Right lobe of liver (tissue), 4 donors: ENCODE results near the gene PLEKHB2.

Experiments
- CTCF ChIP-seq, 4 donors: fragments of 200-600 bp in 3 of 4; fragments of 450-650 bp in 1 of 4; IDR thresholded peaks; one replicate each; pipeline versions ENCODE4 v1.5.1 to v1.8.0; 2016 to 2022; ENCODE audit warnings: antibody characterized with exemption in 4 of 4, mild to moderate bottlenecking in 2 of 4
- POLR2A ChIP-seq: fragments of 450-650 bp; IDR thresholded peaks from one replicate; pipeline ENCODE4 v1.6.1; 2017; ENCODE audit warnings: antibody characterized with exemption, mild to moderate bottlenecking
- donor health status: DM: no; HTN: no; CAD: no.
- donor health status: DM: no; HTN: no; CAD: no.
- donor health status: DM: no; HTN: yes; CAD: no.

DNA sequence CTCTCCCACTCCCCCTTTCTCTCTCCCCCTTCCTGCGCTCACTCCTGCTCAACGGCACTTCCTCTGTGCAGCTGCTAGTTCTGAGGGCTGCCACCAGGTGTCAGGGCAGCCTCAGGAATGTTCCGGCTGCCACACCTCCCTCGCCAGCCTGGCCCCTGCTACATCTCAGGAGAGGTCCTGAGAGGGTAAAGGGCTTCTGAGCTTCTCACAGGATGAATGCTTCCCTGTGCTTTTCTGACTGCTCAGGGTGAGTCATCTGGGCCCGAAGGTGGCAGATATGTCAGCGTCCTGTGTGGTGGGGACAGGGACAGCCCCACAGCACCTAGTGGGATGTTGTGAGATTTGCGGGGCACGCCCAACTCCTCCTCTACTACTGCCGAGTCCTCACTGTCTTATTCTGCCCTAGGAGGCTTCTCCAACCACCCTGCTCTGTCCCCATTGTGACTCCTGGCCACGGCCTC is 49.0 kb downstream of the PLEKHB2 start:
- TF ChIP-seq CTCF (IDR thresholded peaks at IDR 0.05) (peak; percentile 67 to 80 (median 72)), POLR2A (no peak)
